ENCODE results near the gene ZNF268.

ZNF268 gene

DNA sequence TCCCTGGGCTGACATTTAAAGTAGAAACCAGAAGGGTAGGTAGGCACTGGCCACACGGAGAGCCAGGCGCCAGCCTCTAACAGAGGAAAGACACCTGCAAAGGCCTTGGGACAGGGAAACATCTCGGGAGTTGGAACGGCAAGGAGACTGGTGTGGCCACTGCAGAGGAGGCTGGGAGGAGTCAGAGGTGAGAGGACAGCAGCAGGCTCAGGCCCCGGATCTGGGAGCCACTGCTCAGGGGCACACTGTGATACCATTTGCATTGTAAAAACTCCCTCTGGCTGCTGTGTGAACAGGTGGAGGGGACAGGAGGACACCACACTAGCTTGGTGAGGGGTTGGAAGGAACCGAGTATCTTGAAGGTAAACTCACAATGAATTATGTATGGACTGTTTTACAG lies 51.7 kb downstream of the ZNF268 start:
- Histone ChIP-seq H3K36me3 (ENCODE audit: control insufficient read depth in 2 of 2, insufficient read depth in 1 of 2, low read length in 2 of 2) (no peaks in the 10 kb centered on the region), H3K9me3 (ENCODE audit: control insufficient read depth, insufficient read depth, low read depth, low read length) (no peaks in the 10 kb centered on the region), H3K4me1 (ENCODE audit: control insufficient read depth, insufficient read depth, low read length) (no peaks in the 10 kb centered on the region), H3K27ac (ENCODE audit: extremely low read depth, low read depth, low read length) (no peak overlapping the region), H3K4me3 (ENCODE audit: low read depth, low read length) (no peak overlapping the region)
- TF ChIP-seq ZSCAN30 (tag by site-specific recombination; IDR thresholded peaks at IDR 0.05) (no peak), PRDM10 (tag by site-specific recombination; IDR thresholded peaks at IDR 0.05) (no peak), RBAK (tag by site-specific recombination; IDR thresholded peaks at IDR 0.05) (no peak), SALL2 (tag by site-specific recombination; IDR thresholded peaks at IDR 0.05; ENCODE audit: borderline replicate concordance) (no peak), ZNF629 (tag by site-specific recombination; IDR thresholded peaks at IDR 0.05) (no peak), ZNF626 (tag by site-specific recombination; IDR thresholded peaks at IDR 0.05) (no peak), ZNF621 (tag by site-specific recombination; IDR thresholded peaks at IDR 0.05) (no peak), ZNF548 (tag by site-specific recombination; IDR thresholded peaks at IDR 0.05) (no peak), MYNN (tag by site-specific recombination; IDR thresholded peaks at IDR 0.05; ENCODE audit: borderline replicate concordance) (no peak), ZNF530 (tag by site-specific recombination; IDR thresholded peaks at IDR 0.05; ENCODE audit: low read depth) (no peak), ZNF404 (tag by site-specific recombination; IDR thresholded peaks at IDR 0.05) (no peak), ZBTB7A (tag by site-specific recombination; IDR thresholded peaks at IDR 0.05; ENCODE audit: low read depth) (no peak), ZBTB48 (tag by site-specific recombination; IDR thresholded peaks at IDR 0.05) (no peak)
- TF ChIP-seq, protein P1, sequence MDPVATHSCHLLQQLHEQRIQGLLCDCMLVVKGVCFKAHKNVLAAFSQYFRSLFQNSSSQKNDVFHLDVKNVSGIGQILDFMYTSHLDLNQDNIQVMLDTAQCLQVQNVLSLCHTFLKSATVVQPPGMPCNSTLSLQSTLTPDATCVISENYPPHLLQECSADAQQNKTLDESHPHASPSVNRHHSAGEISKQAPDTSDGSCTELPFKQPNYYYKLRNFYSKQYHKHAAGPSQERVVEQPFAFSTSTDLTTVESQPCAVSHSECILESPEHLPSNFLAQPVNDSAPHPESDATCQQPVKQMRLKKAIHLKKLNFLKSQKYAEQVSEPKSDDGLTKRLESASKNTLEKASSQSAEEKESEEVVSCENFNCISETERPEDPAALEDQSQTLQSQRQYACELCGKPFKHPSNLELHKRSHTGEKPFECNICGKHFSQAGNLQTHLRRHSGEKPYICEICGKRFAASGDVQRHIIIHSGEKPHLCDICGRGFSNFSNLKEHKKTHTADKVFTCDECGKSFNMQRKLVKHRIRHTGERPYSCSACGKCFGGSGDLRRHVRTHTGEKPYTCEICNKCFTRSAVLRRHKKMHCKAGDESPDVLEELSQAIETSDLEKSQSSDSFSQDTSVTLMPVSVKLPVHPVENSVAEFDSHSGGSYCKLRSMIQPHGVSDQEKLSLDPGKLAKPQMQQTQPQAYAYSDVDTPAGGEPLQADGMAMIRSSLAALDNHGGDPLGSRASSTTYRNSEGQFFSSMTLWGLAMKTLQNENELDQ (tag by site-specific recombination; IDR thresholded peaks at IDR 0.05; ENCODE audit: low read depth): no peak
- TF ChIP-seq, protein P2, sequence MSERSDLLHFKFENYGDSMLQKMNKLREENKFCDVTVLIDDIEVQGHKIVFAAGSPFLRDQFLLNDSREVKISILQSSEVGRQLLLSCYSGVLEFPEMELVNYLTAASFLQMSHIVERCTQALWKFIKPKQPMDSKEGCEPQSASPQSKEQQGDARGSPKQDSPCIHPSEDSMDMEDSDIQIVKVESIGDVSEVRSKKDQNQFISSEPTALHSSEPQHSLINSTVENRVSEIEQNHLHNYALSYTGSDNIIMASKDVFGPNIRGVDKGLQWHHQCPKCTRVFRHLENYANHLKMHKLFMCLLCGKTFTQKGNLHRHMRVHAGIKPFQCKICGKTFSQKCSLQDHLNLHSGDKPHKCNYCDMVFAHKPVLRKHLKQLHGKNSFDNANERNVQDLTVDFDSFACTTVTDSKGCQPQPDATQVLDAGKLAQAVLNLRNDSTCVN (tag by site-specific recombination; optimal IDR thresholded peaks at IDR 0.05): no peak
- TF ChIP-seq, protein P3, sequence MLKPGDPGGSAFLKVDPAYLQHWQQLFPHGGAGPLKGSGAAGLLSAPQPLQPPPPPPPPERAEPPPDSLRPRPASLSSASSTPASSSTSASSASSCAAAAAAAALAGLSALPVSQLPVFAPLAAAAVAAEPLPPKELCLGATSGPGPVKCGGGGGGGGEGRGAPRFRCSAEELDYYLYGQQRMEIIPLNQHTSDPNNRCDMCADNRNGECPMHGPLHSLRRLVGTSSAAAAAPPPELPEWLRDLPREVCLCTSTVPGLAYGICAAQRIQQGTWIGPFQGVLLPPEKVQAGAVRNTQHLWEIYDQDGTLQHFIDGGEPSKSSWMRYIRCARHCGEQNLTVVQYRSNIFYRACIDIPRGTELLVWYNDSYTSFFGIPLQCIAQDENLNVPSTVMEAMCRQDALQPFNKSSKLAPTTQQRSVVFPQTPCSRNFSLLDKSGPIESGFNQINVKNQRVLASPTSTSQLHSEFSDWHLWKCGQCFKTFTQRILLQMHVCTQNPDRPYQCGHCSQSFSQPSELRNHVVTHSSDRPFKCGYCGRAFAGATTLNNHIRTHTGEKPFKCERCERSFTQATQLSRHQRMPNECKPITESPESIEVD (tag by site-specific recombination; IDR thresholded peaks at IDR 0.05): no peak
- CTCF ChIA-PET: no interaction called here
- POLR2A ChIA-PET: no interaction called here

DNA sequence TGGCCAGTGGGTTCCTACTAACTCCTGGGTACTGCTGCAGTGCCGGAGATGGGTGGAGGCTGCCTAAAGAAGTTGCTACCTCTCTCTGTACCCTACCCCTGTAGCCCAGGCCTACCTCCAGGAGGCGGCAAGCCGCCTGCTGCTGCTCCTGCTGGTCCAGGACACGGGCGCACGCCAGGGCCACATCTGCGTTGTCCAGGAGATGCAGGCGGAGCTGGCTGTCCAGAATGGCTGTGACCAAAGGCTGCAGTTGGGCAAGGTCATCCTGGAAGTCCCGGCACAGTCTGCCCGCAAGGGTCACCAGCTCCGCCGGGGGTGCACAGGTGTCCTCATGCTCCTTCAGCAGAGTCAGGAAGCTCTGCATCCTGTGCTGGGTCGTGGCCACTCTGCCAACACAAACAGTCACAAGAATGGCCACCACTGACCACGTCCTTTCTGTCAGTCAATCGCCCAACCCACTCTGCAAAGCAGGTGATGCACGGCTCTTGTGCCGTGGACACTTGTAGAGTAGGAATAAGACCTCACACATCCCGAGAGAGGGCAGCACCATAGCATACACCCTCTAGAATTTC lies 52.8 kb downstream of the ZNF268 start:
- H3K4me3 ChIP-seq (ENCODE audit: low read depth, low read length): no peak overlapping the region
- ChIA-PET CTCF (no interaction called here), POLR2A (no interaction called here)
- no peaks in the 10 kb centered on the region for H3K36me3 ChIP-seq (ENCODE audit: control insufficient read depth in 2 of 2, insufficient read depth in 1 of 2, low read length in 2 of 2)
- H3K9me3 ChIP-seq (ENCODE audit: control insufficient read depth, insufficient read depth, low read depth, low read length): no peaks in the 10 kb centered on the region
- no peaks in the 10 kb centered on the region for H3K4me1 ChIP-seq (ENCODE audit: control insufficient read depth, insufficient read depth, low read length)
- no peak overlapping the region for H3K27ac ChIP-seq (ENCODE audit: extremely low read depth, low read depth, low read length)
- no peak for TF ChIP-seq ZNF350 (tag by site-specific recombination; IDR thresholded peaks at IDR 0.05)
- TF ChIP-seq FEZF1 (tag by site-specific recombination; IDR thresholded peaks at IDR 0.05): no peak
- no peak for TF ChIP-seq KLF1 (tag by site-specific recombination; IDR thresholded peaks at IDR 0.05)
- TF ChIP-seq ZNF561 (tag by site-specific recombination; IDR thresholded peaks at IDR 0.05; ENCODE audit: borderline replicate concordance): no peak
- no peak for TF ChIP-seq ZNF175 (tag by site-specific recombination; IDR thresholded peaks at IDR 0.05)
- TF ChIP-seq ZNF140 (tag by site-specific recombination; IDR thresholded peaks at IDR 0.05): no peak
- no peak for TF ChIP-seq SALL2 (tag by site-specific recombination; IDR thresholded peaks at IDR 0.05; ENCODE audit: borderline replicate concordance)
- TF ChIP-seq ZBTB17 (tag by site-specific recombination; IDR thresholded peaks at IDR 0.05): no peak
- TF ChIP-seq MEIS1 (CRISPR knock-in tag; IDR thresholded peaks at IDR 0.05; ENCODE audit: borderline replicate concordance): no peak
- no peak for TF ChIP-seq KLF9 (tag by site-specific recombination; IDR thresholded peaks at IDR 0.05; ENCODE audit: low read depth)
- no peak for TF ChIP-seq ZNF426 (tag by site-specific recombination; IDR thresholded peaks at IDR 0.05)

All from HEK293 (cell line).